Kidney (tissue), 14 donors: ENCODE data around the gene TCF4. TPM values are rescaled to one million over a fixed set of nuclear protein-coding genes. Genes with fewer than 3 reads are reported as not detected.

ENCODE experiments used
- DNase-seq, 5 donors: peaks; one replicate each; pipeline ENCODE4 v3.0.0-alpha.2; 2013 to 2020
- FAIRE-seq: peaks from 2 replicates; lab custom pipeline; 2012; peaks lifted over from hg19 to GRCh38; lab: Jason Lieb, UNC
- H3K27ac ChIP-seq, 2 donors: one replicate each; pipeline ENCODE4 v1.7.0; 2013; ENCODE audit warnings: low read depth in 2 of 2, low read length in 2 of 2, inconsistent platforms in 1 of 2
- H3K27me3 ChIP-seq: one replicate; pipeline ENCODE4 v1.7.1; 2013; ENCODE audit warnings: low read length, inconsistent platforms; ENCODE audit not compliant: control insufficient read depth, insufficient read depth
- H3K36me3 ChIP-seq, 3 donors: one replicate each; pipeline versions ENCODE4 v1.7.0 to v1.7.1; 2013; ENCODE audit warnings: low read length in 3 of 3, control low read depth in 1 of 3, inconsistent platforms in 1 of 3; ENCODE audit not compliant: insufficient read depth in 3 of 3, control insufficient read depth in 2 of 3
- H3K4me1 ChIP-seq, 3 donors: one replicate each; pipeline versions ENCODE4 v1.7.0 to v1.7.1; 2013; ENCODE audit warnings: low read length in 3 of 3, inconsistent platforms in 1 of 3, low read depth in 1 of 3; ENCODE audit not compliant: control insufficient read depth in 2 of 3, insufficient read depth in 2 of 3
- H3K4me3 ChIP-seq, 3 donors: one replicate each; pipeline versions ENCODE4 v1.7.0 to v1.8.1; 2013; ENCODE audit warnings: low read length in 3 of 3, control low read depth in 1 of 3, inconsistent platforms in 1 of 3
- H3K9ac ChIP-seq, 3 donors: one replicate each; pipeline versions ENCODE4 v1.7.0 to v1.7.1; 2013; ENCODE audit warnings: low read length in 3 of 3, control low read depth in 1 of 3, inconsistent platforms in 1 of 3
- H3K9me3 ChIP-seq, 3 donors: one replicate each; pipeline versions ENCODE4 v1.7.0 to v1.7.1; 2013; ENCODE audit warnings: low read length in 3 of 3, control low read depth in 1 of 3, inconsistent platforms in 1 of 3; ENCODE audit not compliant: control insufficient read depth in 2 of 3, insufficient read depth in 1 of 3
- intact Hi-C: fragments of 100-400 bp; cut with DNase I; formaldehyde crosslinking; loops from one replicate; pipeline ENCODE4 v1.11.1; 2022
- polyA plus RNA-seq: library from polyadenylated mRNA; stranded (reverse); fragments of 350-450 nt; fragmentation: Illumina TruSeq; extraction: RNeasy Lipid Tissue Mini Kit (QIAGEN cat#74804); gene quantifications from one replicate; pipeline ENCODE4 v1.2.3, GENCODE V29; 2014; ENCODE audit warnings: low read depth, low replicate concordance; ENCODE audit not compliant: insufficient read depth
- total RNA-seq: library from RNA; stranded (reverse); fragmentation: NEBNext Ultra II Directional; extraction: Animal tissue kit (Norgen Biotek cat#: 25700); gene quantifications from one replicate; pipeline ENCODE4 v1.2.1, GENCODE V29; 2021
- TF ChIP-seq, protein P1 (sequence below): IDR thresholded peaks from 3 replicates; pipeline ENCODE4 v1.5.1; 2012; ENCODE audit warnings: mild to moderate bottlenecking, moderate library complexity, borderline replicate concordance; ENCODE audit not compliant: insufficient read depth; ENCODE audit errors: extremely low read depth
- donor health status: control.
- donor health status: control.
- donor health status: control.
- donor health status: control.
- donor health status: control.
- donor health status: DM: yes; HTN: yes; CAD: no.
- donor health status: Normal renal cell carcinoma (clear cell type).

The TCF4 gene
- total and polyA plus RNA-seq, 2 donors from 2014 or later: 4.4 to 60.3 TPM

DNA sequence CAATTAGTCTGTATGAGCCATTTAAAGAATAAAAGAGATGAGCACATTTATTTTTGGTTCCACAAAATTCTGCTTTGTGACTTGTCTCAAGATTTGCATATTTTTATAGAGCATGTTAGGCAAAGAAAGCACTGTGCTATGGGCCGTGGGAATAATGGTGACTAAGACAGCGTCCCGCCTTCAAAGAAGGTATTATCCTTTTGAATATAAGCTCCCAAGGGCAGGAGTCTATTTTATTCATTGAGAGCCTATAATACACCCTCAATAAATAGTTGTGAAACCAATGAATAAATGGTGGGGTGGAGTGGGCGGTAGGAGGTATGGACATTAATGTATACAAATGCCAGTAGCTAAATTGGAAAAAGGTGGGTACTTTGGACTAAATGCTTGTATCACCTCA lies 20.5 kb upstream of the TCF4 start:
- TF ChIP-seq, protein P1, sequence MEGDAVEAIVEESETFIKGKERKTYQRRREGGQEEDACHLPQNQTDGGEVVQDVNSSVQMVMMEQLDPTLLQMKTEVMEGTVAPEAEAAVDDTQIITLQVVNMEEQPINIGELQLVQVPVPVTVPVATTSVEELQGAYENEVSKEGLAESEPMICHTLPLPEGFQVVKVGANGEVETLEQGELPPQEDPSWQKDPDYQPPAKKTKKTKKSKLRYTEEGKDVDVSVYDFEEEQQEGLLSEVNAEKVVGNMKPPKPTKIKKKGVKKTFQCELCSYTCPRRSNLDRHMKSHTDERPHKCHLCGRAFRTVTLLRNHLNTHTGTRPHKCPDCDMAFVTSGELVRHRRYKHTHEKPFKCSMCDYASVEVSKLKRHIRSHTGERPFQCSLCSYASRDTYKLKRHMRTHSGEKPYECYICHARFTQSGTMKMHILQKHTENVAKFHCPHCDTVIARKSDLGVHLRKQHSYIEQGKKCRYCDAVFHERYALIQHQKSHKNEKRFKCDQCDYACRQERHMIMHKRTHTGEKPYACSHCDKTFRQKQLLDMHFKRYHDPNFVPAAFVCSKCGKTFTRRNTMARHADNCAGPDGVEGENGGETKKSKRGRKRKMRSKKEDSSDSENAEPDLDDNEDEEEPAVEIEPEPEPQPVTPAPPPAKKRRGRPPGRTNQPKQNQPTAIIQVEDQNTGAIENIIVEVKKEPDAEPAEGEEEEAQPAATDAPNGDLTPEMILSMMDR: no peak
- Histone ChIP-seq H3K4me1 (no peaks in the 10 kb centered on the region), H3K27me3 (no peaks in the 10 kb centered on the region), H3K9me3 (no peaks in the 10 kb centered on the region), H3K4me3 (no peak overlapping the region), H3K36me3 (no peaks in the 10 kb centered on the region), H3K27ac (no peak overlapping the region), H3K9ac (no peak overlapping the region)
- no peak for DNase-seq
- FAIRE-seq: no peak
- intact Hi-C loops: no loop called here

DNA sequence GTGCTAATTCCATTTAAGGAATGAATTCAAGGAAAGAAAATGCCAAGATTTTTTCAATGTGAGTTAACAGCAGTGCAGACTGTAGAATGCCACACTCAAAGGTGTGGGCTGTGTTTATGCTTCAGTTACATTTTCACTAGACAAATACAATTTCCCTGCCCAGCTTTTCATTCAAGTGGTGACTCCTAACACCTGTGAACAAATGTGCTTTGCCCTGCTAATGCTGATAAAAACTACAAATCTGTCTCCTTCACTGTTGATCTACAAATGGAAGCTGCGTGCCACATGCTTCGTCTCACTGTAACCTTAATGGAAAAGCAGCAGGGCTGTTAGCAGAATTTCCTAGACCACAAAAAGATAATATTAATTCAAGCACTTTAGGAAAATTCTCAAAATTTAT lies 19.8 kb upstream of the TCF4 start:
- Histone ChIP-seq H3K9ac (no peak overlapping the region), H3K36me3 (no peaks in the 10 kb centered on the region), H3K27me3 (no peaks in the 10 kb centered on the region), H3K4me1 (no peaks in the 10 kb centered on the region), H3K4me3 (no peak overlapping the region), H3K27ac (no peak overlapping the region), H3K9me3 (no peaks in the 10 kb centered on the region)
- intact Hi-C loops: no loop called here
- TF ChIP-seq, protein P1: no peak
- FAIRE-seq: no peak
- DNase-seq: peak in 2 of 5 donors; percentile 7 to 14

GRCh38 chr18:55605733-55606338 lies 17.8 kb upstream of the TCF4 start:
- DNase-seq: no peak
- H3K9ac ChIP-seq: no peak overlapping the region
- no peaks in the 10 kb centered on the region for H3K36me3 ChIP-seq
- H3K27ac ChIP-seq: no peak overlapping the region
- FAIRE-seq: no peak
- no peaks in the 10 kb centered on the region for H3K4me1 ChIP-seq
- H3K4me3 ChIP-seq: no peak overlapping the region
- TF ChIP-seq, protein P1: no peak
- H3K9me3 ChIP-seq: no peaks in the 10 kb centered on the region
- intact Hi-C loops: no loop called here
- H3K27me3 ChIP-seq: no peaks in the 10 kb centered on the region

GRCh38 chr18:55603775-55604174 lies 15.8 kb upstream of the TCF4 start:
- Histone ChIP-seq H3K4me1 (no peaks in the 10 kb centered on the region), H3K27ac (no peak overlapping the region), H3K9me3 (no peaks in the 10 kb centered on the region), H3K36me3 (no peaks in the 10 kb centered on the region), H3K4me3 (no peak overlapping the region), H3K27me3 (no peaks in the 10 kb centered on the region), H3K9ac (no peak overlapping the region)
- intact Hi-C loops: no loop called here
- DNase-seq: no peak
- FAIRE-seq: no peak
- TF ChIP-seq, protein P1: no peak
